Measurements from ENCODE around the gene RAB26.

The RAB26 gene

DNA sequence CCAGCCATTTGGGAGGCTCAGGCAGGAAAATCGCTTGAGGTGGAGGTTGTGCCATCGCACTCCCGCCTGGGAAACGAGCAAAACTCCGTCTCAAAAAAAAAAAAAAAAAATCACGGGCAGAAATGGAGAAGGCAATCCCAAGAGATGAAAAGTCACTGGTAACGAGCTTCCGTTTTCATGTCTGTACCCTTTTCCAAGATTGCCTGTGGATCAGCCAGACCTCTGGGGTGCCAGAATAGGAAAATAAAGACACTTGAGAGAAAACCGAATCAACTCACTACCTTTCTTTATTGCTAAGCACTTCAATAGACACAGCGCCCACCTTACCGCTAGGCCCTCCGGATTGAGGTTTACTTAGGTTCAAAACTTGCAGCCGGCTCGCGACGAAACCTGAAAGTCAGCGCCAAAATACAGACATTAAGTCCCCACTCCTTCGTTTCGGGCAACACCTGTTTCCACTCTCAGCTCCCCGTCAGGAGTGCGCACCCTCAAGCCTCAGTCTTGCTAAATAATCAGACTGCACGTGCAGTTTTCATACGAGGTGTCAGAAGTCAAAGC, 6.2 kb downstream of the RAB26 start:
- peak overlapping the region; percentile 100 for H3K9ac ChIP-seq (ENCODE audit: low read length)
- H3K18ac ChIP-seq (ENCODE audit: low read length), result peak overlapping the region; percentile 63
- no peak for DNase-seq

DNA sequence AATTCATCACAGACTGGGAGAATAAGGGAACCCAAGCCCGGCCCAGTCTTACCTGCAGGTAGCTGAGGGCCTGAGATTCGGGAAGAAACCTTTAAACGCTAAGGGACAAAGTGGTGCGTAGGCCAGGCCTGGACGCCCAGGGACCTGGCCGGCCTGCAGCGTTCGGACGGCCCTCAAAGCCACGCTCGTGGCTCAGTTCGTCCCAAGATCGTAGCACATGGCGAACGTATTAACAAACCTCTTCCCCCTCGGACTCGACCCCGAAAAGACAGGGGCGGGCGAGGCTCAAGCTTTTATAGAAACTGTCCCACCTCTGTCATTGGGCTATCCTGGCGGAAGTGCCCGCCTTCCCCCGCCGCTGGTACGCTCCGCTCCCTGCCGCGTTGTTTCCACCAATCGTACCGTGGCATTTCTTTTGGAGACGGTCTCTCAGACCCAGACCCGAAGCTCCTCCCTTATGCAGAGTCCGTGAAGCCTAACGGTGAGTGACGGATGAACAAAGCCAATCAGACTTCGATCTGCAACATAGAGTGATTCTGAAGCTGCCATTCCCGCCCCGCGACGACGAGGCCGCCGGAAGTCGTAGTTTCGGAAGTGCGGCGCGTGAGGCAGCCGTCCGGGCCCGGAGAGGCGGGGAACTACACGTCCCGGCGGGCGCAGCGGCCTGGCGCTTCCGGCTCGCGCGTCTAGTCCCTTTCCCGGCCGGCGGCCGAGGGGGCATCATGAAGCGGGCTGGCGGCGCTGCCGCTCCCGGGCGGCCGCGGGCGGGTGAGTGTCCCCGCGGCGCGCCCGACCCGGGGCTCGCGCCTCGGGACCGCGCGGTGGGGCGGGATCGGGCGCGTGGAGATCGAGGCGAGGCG, 6.9 kb downstream of the RAB26 start, which contains the start of gene TRAF7:
Gene TRAF7, plus strand, starts transcription at position 692 of the 860 bp plus-strand sequence. CDS start 8,139 bp downstream, outside the sequence.
- Histone ChIP-seq H3K4me2 (ENCODE audit: low read length) (peak within 1 kb of the TSS; percentile 90), H4K91ac (ENCODE audit: low read depth, low read length) (peak within 1 kb of the TSS; percentile 75), H2BK120ac (ENCODE audit: insufficient read depth, low read length, poor library complexity) (peak within 1 kb of the TSS; percentile 59), H3K79me1 (ENCODE audit: low read length) (peaks cover 20% of the 10 kb centered on the region), H2BK12ac (ENCODE audit: low read length) (no peak within 1 kb of the TSS), H2AK5ac (ENCODE audit: low read length) (peak within 1 kb of the TSS; percentile 96), H4K12ac (ENCODE audit: low read depth, low read length) (peak within 1 kb of the TSS; percentile 84), H3K9me3 (ENCODE audit: insufficient read depth, low read depth, low read length) (peaks cover 2% of the 10 kb centered on the region), H3K4me3 (ENCODE audit: low read depth, low read length) (peak within 1 kb of the TSS; percentile 98), H3K4ac (ENCODE audit: low read depth, low read length) (peak within 1 kb of the TSS; percentile 85), H3K18ac (ENCODE audit: low read length) (peak within 1 kb of the TSS; percentile 90), H3K4me1 (ENCODE audit: control insufficient read depth in 1 of 2, insufficient read depth in 2 of 2, low read length in 2 of 2) (peaks cover 27 to 32% of the 10 kb centered on the region in 2 experiments), H3K79me2 (ENCODE audit: control insufficient read depth, insufficient read depth, low read length, poor library complexity) (peaks cover 52% of the 10 kb centered on the region), H4K8ac (ENCODE audit: low read depth, low read length) (peak within 1 kb of the TSS; percentile 67), H2AFZ (ENCODE audit: insufficient read depth, low read length, poor library complexity) (peak within 1 kb of the TSS; percentile 56), H2BK5ac (ENCODE audit: low read depth, low read length, poor library complexity) (peak within 1 kb of the TSS; percentile 80), H3K27ac (ENCODE audit: low read depth, low read length) (peak within 1 kb of the TSS; percentile 49), H3K14ac (ENCODE audit: low read length) (peak within 1 kb of the TSS; percentile 90), H3K27me3 (ENCODE audit: insufficient read depth, low read length) (no peaks in the 10 kb centered on the region), H3K9ac (ENCODE audit: low read length) (peak within 1 kb of the TSS; percentile 100), H3K36me3 (ENCODE audit: control insufficient read depth in 1 of 2, insufficient read depth in 2 of 2, low read length in 2 of 2) (peaks cover 24 to 29% of the 10 kb centered on the region in 2 experiments), H3K23ac (ENCODE audit: low read length) (no peak within 1 kb of the TSS)
- no CpG with 5 or more reads among the region's 94 CpGs for WGBS (ENCODE audit: extremely low coverage, insufficient coverage, insufficient read length)
- peak; percentile 100 for DNase-seq

More for the DNA sequence above, 6.2 kb downstream of the RAB26 start:
- H3K27ac ChIP-seq (ENCODE audit: low read depth, low read length), result peak overlapping the region; percentile 44
- H3K23ac ChIP-seq (ENCODE audit: low read length), result no peak overlapping the region
- H3K4ac ChIP-seq (ENCODE audit: low read depth, low read length), result peak overlapping the region; percentile 85
- peaks cover 24 to 29% of the 10 kb centered on the region in 2 experiments for H3K36me3 ChIP-seq (ENCODE audit: control insufficient read depth in 1 of 2, insufficient read depth in 2 of 2, low read length in 2 of 2)
- peaks cover 2% of the 10 kb centered on the region for H3K9me3 ChIP-seq (ENCODE audit: insufficient read depth, low read depth, low read length)
- H3K14ac ChIP-seq (ENCODE audit: low read length), result peak overlapping the region; percentile 90
- H3K79me1 ChIP-seq (ENCODE audit: low read length), result peaks cover 20% of the 10 kb centered on the region
- H2BK120ac ChIP-seq (ENCODE audit: insufficient read depth, low read length, poor library complexity), result peak overlapping the region; percentile 59
- peak overlapping the region; percentile 49 for H4K12ac ChIP-seq (ENCODE audit: low read depth, low read length)
- no CpG with 5 or more reads among the region's 23 CpGs for WGBS (ENCODE audit: extremely low coverage, insufficient coverage, insufficient read length)
- no peaks in the 10 kb centered on the region for H3K27me3 ChIP-seq (ENCODE audit: insufficient read depth, low read length)
- peak overlapping the region; percentile 90 for H3K4me2 ChIP-seq (ENCODE audit: low read length)
- H3K79me2 ChIP-seq (ENCODE audit: control insufficient read depth, insufficient read depth, low read length, poor library complexity), result peaks cover 49% of the 10 kb centered on the region
- peak overlapping the region; percentile 71 for H4K91ac ChIP-seq (ENCODE audit: low read depth, low read length)
- H2BK12ac ChIP-seq (ENCODE audit: low read length), result no peak overlapping the region
- peak overlapping the region; percentile 96 for H2AK5ac ChIP-seq (ENCODE audit: low read length)
- H3K4me3 ChIP-seq (ENCODE audit: low read depth, low read length), result peak overlapping the region; percentile 98
- no peak overlapping the region for H2AFZ ChIP-seq (ENCODE audit: insufficient read depth, low read length, poor library complexity)
- peak overlapping the region; percentile 47 for H4K8ac ChIP-seq (ENCODE audit: low read depth, low read length)
- H2BK5ac ChIP-seq (ENCODE audit: low read depth, low read length, poor library complexity), result peak overlapping the region; percentile 80
- H3K4me1 ChIP-seq (ENCODE audit: control insufficient read depth in 1 of 2, insufficient read depth in 2 of 2, low read length in 2 of 2), result peaks cover 31 to 38% of the 10 kb centered on the region in 2 experiments

DNA sequence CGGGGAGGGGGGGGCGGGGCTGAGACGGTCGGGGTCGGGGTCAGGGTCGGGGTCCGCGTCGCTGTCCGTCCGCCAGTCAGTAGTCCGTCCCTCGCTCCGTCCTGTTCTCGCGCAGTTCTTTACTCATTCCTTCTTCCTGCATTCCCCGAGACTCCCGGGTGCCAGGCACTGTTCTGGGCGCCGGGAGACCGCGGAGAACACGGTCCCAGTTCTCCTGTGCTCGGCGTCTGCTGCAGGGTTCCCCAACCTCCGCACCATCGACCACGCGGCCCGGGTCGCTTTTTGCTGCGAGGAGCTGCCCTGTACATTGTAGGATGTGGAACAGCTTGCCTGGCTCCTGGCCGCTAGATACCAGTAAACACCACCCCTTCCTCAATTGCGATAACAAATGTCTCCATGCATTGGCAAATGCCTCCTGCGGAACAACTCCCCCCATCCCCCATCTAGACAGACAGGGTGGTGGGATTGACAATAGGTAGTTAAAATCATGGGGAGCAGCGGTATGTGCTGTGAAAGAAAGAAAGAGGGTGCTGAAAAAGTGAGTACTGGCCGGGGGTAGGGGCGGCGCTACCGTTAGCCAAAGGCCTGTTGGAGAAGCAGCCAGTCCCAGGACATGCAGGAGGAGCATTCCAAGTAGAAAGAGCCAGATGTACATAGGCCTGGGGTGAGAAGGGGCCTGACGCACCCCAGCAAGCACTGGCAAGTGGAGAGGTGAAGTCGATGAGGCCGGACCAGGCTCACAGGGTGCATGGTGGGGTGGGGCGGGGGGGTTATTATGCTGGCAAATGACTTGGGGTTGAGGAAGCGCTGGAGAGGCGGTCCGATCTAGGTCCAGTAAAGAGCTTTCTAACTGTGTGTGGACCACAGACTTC, 7.8 kb downstream of the RAB26 start:
- peak overlapping the region; percentile 84 for H4K12ac ChIP-seq (ENCODE audit: low read depth, low read length)
- DNase-seq, result peak in 1 of 2 donors; percentile 41
- H3K9ac ChIP-seq (ENCODE audit: low read length), result peak overlapping the region; percentile 88
- H2BK12ac ChIP-seq (ENCODE audit: low read length), result no peak overlapping the region
- H3K79me2 ChIP-seq (ENCODE audit: control insufficient read depth, insufficient read depth, low read length, poor library complexity), result peaks cover 56% of the 10 kb centered on the region
- no peak overlapping the region for H3K23ac ChIP-seq (ENCODE audit: low read length)
- peaks cover 20% of the 10 kb centered on the region for H3K79me1 ChIP-seq (ENCODE audit: low read length)
- H2BK5ac ChIP-seq (ENCODE audit: low read depth, low read length, poor library complexity), result peak overlapping the region; percentile 34
- peak overlapping the region; percentile 81 for H3K4me3 ChIP-seq (ENCODE audit: low read depth, low read length)
- H3K4me2 ChIP-seq (ENCODE audit: low read length), result peak overlapping the region; percentile 90
- peaks cover 2% of the 10 kb centered on the region for H3K9me3 ChIP-seq (ENCODE audit: insufficient read depth, low read depth, low read length)
- H4K8ac ChIP-seq (ENCODE audit: low read depth, low read length), result peak overlapping the region; percentile 67
- peak overlapping the region; percentile 78 for H3K4ac ChIP-seq (ENCODE audit: low read depth, low read length)
- peak overlapping the region; percentile 90 for H3K18ac ChIP-seq (ENCODE audit: low read length)
- H3K27me3 ChIP-seq (ENCODE audit: insufficient read depth, low read length), result no peaks in the 10 kb centered on the region
- H3K27ac ChIP-seq (ENCODE audit: low read depth, low read length), result peak overlapping the region; percentile 24
- peak overlapping the region; percentile 75 for H4K91ac ChIP-seq (ENCODE audit: low read depth, low read length)
- peak overlapping the region; percentile 53 for H2BK120ac ChIP-seq (ENCODE audit: insufficient read depth, low read length, poor library complexity)
- peaks cover 22 to 32% of the 10 kb centered on the region in 2 experiments for H3K4me1 ChIP-seq (ENCODE audit: control insufficient read depth in 1 of 2, insufficient read depth in 2 of 2, low read length in 2 of 2)
- H2AK5ac ChIP-seq (ENCODE audit: low read length), result peak overlapping the region; percentile 75
- H3K36me3 ChIP-seq (ENCODE audit: control insufficient read depth in 1 of 2, insufficient read depth in 2 of 2, low read length in 2 of 2), result peaks cover 23 to 29% of the 10 kb centered on the region in 2 experiments
- peak overlapping the region; percentile 60 for H3K14ac ChIP-seq (ENCODE audit: low read length)
- no CpG with 5 or more reads among the region's 47 CpGs for WGBS (ENCODE audit: extremely low coverage, insufficient coverage, insufficient read length)
- H2AFZ ChIP-seq (ENCODE audit: insufficient read depth, low read length, poor library complexity), result peak overlapping the region; percentile 56

DNA sequence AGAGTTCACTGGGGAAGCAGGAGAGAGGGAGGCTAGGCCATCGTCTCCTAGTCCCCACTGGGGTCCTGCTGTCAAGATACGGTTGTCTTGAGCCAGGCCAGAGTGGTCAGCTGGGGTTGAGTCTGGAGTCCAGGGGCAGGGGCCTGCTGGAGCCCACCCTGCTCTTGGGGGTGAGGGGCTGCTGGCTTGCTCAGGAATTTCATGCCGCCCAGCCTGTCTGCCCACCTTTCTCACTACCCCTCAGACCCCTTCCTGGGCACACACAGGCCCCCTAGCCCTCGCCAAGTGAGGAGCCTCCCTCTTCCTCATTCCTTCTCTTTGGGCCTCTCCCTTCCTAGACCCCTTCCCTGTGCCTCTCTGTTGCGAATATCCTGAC, 8.4 kb downstream of the RAB26 start:
- Histone ChIP-seq H2AFZ (ENCODE audit: insufficient read depth, low read length, poor library complexity) (no peak overlapping the region), H2AK5ac (ENCODE audit: low read length) (no peak overlapping the region), H3K4me3 (ENCODE audit: low read depth, low read length) (no peak overlapping the region), H3K4me1 (ENCODE audit: control insufficient read depth in 1 of 2, insufficient read depth in 2 of 2, low read length in 2 of 2) (peaks cover 21 to 27% of the 10 kb centered on the region in 2 experiments), H4K12ac (ENCODE audit: low read depth, low read length) (no peak overlapping the region), H3K14ac (ENCODE audit: low read length) (no peak overlapping the region), H3K23ac (ENCODE audit: low read length) (no peak overlapping the region), H3K4me2 (ENCODE audit: low read length) (peak overlapping the region; percentile 90), H3K9ac (ENCODE audit: low read length) (peak overlapping the region; percentile 33), H2BK12ac (ENCODE audit: low read length) (no peak overlapping the region), H3K79me1 (ENCODE audit: low read length) (peaks cover 20% of the 10 kb centered on the region), H3K27ac (ENCODE audit: low read depth, low read length) (no peak overlapping the region), H4K91ac (ENCODE audit: low read depth, low read length) (no peak overlapping the region), H2BK120ac (ENCODE audit: insufficient read depth, low read length, poor library complexity) (no peak overlapping the region), H3K36me3 (ENCODE audit: control insufficient read depth in 1 of 2, insufficient read depth in 2 of 2, low read length in 2 of 2) (peaks cover 19 to 24% of the 10 kb centered on the region in 2 experiments), H2BK5ac (ENCODE audit: low read depth, low read length, poor library complexity) (no peak overlapping the region), H3K79me2 (ENCODE audit: control insufficient read depth, insufficient read depth, low read length, poor library complexity) (peaks cover 58% of the 10 kb centered on the region), H3K4ac (ENCODE audit: low read depth, low read length) (peak overlapping the region; percentile 78), H3K18ac (ENCODE audit: low read length) (no peak overlapping the region), H3K27me3 (ENCODE audit: insufficient read depth, low read length) (no peaks in the 10 kb centered on the region), H4K8ac (ENCODE audit: low read depth, low read length) (no peak overlapping the region), H3K9me3 (ENCODE audit: insufficient read depth, low read depth, low read length) (peaks cover 2% of the 10 kb centered on the region)
- no peak for DNase-seq
- WGBS (ENCODE audit: extremely low coverage, insufficient coverage, insufficient read length), result no CpG with 5 or more reads among the region's 5 CpGs

Measured in trophoblast cell (in vitro differentiated cells and primary cell).